K562 (cell line): ENCODE data around the gene ANP32B. TPM values are rescaled to one million over a fixed set of nuclear protein-coding genes. Genes with fewer than 3 reads are reported as not detected.

ENCODE experiments used
- CEBPB ChIP-seq: fragments of 450-650 bp; IDR thresholded peaks from 2 replicates; pipeline ENCODE4 v1.6.1; 2016; ENCODE audit warnings: missing genetic modification characterization, missing compliant biosample characterization
- CXXC5 ChIP-seq: fragments of 250-450 bp; sonication (Bioruptor Pico); IDR thresholded peaks from 2 replicates; pipeline ENCODE4 v1.8.0; 2022; ENCODE audit warnings: inconsistent platforms, mild to moderate bottlenecking, moderate library complexity
- E2F3 ChIP-seq: fragments of 250-450 bp; sonication (Bioruptor Pico); IDR thresholded peaks from 2 replicates; pipeline ENCODE4 v1.4.0; 2020; ENCODE audit warnings: mild to moderate bottlenecking
- EP400 ChIP-seq: fragments of 450-650 bp; IDR thresholded peaks from 2 replicates; pipeline ENCODE4 v1.6.1; 2017; ENCODE audit warnings: antibody characterized with exemption, mild to moderate bottlenecking, moderate library complexity
- IRF9 ChIP-seq: fragments of 450-650 bp; IDR thresholded peaks from 2 replicates; pipeline ENCODE4 v1.6.1; 2016; ENCODE audit warnings: missing biosample characterization, missing genetic modification characterization
- MAZ ChIP-seq, 2 experiments: fragments of 450-650 bp in 1 of 2; sonication (generic) in 1 of 2; formaldehyde crosslinking; IDR thresholded peaks in 1 of 2; conservative IDR thresholded peaks in 1 of 2; 2 replicates each; pipeline versions ENCODE4 v1.4.0 to v1.5.0; 2020; ENCODE audit warnings: mild to moderate bottlenecking in 1 of 2, missing genetic modification reagents in 1 of 2
- NEUROD1 ChIP-seq: fragments of 150-350 bp; IDR thresholded peaks from 2 replicates; pipeline ENCODE4 v1.6.1; 2014; ENCODE audit warnings: borderline replicate concordance, low read length, low read depth; ENCODE audit not compliant: partially characterized antibody
- POLR2AphosphoS5 ChIP-seq: IDR thresholded peaks from 2 replicates; pipeline ENCODE4 v1.6.1; 2011; ENCODE audit warnings: mild to moderate bottlenecking, low read depth, low read length, moderate library complexity; ENCODE audit not compliant: control insufficient read depth, insufficient read depth
- POLR3G ChIP-seq: IDR thresholded peaks from 2 replicates; pipeline ENCODE4 v1.6.1; 2011; ENCODE audit not compliant: insufficient read length, insufficient replicate concordance; ENCODE audit errors: extremely low read depth
- PRDM10 ChIP-seq: fragments of 450-650 bp; IDR thresholded peaks from 2 replicates; pipeline ENCODE4 v1.6.1; 2018; ENCODE audit not compliant: partially characterized antibody
- SMAD2 ChIP-seq: fragments of 150-350 bp; IDR thresholded peaks from 2 replicates; pipeline ENCODE4 v1.6.1; 2014; ENCODE audit warnings: low read depth, mild to moderate bottlenecking, low read length
- SMAD4 ChIP-seq: fragments of 250-450 bp; sonication (Bioruptor Pico); conservative IDR thresholded peaks from 2 replicates; pipeline ENCODE4 v1.8.0; 2021; ENCODE audit warnings: inconsistent platforms, mild to moderate bottlenecking, moderate library complexity
- SRSF7 ChIP-seq: fragments of 200-400 bp; formaldehyde crosslinking; optimal IDR thresholded peaks from 2 replicates; pipeline ENCODE3; 2017; ENCODE audit warnings: mild to moderate bottlenecking, low read depth, low read length
- STAT5B ChIP-seq: fragments of 250-450 bp; sonication (Bioruptor Pico); IDR thresholded peaks from 2 replicates; pipeline ENCODE4 v1.8.0; 2021; ENCODE audit warnings: mild to moderate bottlenecking, inconsistent platforms
- TCF7L2 ChIP-seq: fragments of 150-350 bp; IDR thresholded peaks from 2 replicates; pipeline ENCODE4 v1.6.1; 2016; ENCODE audit warnings: low read depth, mild to moderate bottlenecking, low read length, moderate library complexity
- U2AF2 ChIP-seq: fragments of 200-400 bp; formaldehyde crosslinking; optimal IDR thresholded peaks from 2 replicates; pipeline ENCODE3; 2017; ENCODE audit warnings: low read depth, mild to moderate bottlenecking, low read length
- ZNF41 ChIP-seq: fragments of 250-450 bp; sonication (Bioruptor Pico); conservative IDR thresholded peaks from 2 replicates; pipeline ENCODE4 v1.4.0; 2020; ENCODE audit warnings: mild to moderate bottlenecking
- ZNF583 ChIP-seq: fragments of 250-450 bp; sonication (Bioruptor Pico); IDR thresholded peaks from 2 replicates; pipeline ENCODE4 v1.4.0; 2020
- ZNF589 ChIP-seq: fragments of 200-800 bp; sonication (Bioruptor generic); IDR thresholded peaks from 2 replicates; pipeline ENCODE4 v1.6.1; 2016; ENCODE audit warnings: low read depth, missing genetic modification characterization, missing compliant biosample characterization
- polyA plus RNA-seq, 8 experiments: library from polyadenylated mRNA; depleted of rRNA in 4 of 8; stranded (reverse) in 5 of 8; unstranded in 3 of 8; fragments of >200 nt; fragmentation: Nextera tagmentation in 2 of 8; fragmentation: Illumina TruSeq in 1 of 8; extraction: Ambion mirVana in 2 of 8; extraction: Trizol in 1 of 8; gene quantifications; 2 replicates each; pipeline versions ENCODE4 v1.2.1 to v1.2.3, GENCODE V29; 2011 to 2014; ENCODE audit warnings: inconsistent platforms in 1 of 8, missing spikeins in 1 of 8
- total RNA-seq, 7 experiments: library from RNA; depleted of rRNA in 6 of 7; stranded (reverse); fragments of >200 nt in 6 of 7; fragmentation: Illumina TruSeq in 2 of 7; extraction: Trizol in 2 of 7; gene quantifications; 2 replicates each; pipeline versions ENCODE4 v1.2.1 to v1.2.3, GENCODE V29; 2011 to 2021; ENCODE audit warnings: low replicate concordance in 1 of 7
- TF ChIP-seq, protein P1 (sequence below): IDR thresholded peaks from 2 replicates; pipeline ENCODE4 v1.6.1; 2016; ENCODE audit warnings: missing genetic modification characterization, missing compliant biosample characterization

The ANP32B gene
- total and polyA plus RNA-seq, 9 of the 15 experiments (the other 6 are each of a cell fraction or from before 2014, with no cell fraction given) = 68.9 to 815 (median 141) TPM

DNA sequence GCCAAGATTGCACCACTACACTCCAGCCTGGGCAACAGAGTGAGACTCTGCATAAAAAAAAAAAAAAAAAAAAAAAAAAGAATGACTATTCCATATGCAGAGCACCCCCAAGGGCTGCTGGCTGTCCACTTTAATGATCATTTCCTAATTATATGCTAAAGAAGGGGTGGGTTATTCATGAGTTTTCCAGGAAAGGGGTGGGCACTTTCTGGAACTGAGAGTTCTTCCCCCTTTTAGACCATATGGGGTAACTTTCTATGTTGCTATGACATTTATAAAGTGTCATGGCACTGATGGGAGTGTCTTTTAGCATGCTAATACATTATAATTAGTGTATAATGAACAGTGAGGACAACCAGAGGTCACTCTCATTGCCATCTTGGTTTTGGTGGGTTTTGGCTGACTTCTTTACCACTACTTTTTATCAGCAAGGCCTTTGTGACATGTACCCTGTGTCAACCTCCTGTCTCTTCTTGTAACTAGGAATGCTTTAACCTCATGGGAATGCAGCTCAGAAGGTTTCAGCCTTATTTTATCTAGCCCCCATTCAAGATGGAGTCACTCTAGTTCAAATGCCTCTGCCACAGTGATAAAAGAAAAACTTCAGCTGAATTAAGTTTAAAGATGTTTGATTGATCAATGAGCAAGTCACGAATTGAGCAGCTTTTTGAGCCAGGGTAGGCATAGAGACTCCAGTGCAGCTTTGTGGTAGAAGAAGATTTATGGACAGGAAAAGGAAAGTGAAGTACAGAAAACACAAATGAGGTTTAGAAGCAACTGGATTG, 66.3 kb downstream of the ANP32B start (continued):
- no peak for TF ChIP-seq POLR3G
- TF ChIP-seq U2AF2 = no peak
- TF ChIP-seq EP400 = no peak
- TF ChIP-seq ZNF589 = 0 out of 2 replicates have a peak, but pooled peaks have one; percentile 52
- TF ChIP-seq PRDM10 = no peak
- TF ChIP-seq SMAD4 = peak; percentile 90
- 0 out of 2 replicates have a peak, but pooled peaks have one; percentile 60 for TF ChIP-seq E2F3 (CRISPR knock-in tag)
- no peak for TF ChIP-seq MAZ (CRISPR knock-in tag; conservative IDR thresholded peaks at IDR 0.05 in 1 of 2, IDR thresholded peaks at IDR 0.05 in 1 of 2)
- peak; percentile 60 for TF ChIP-seq CXXC5 (CRISPR knock-in tag)
- TF ChIP-seq CEBPB (tag) = no peak
- no peak for TF ChIP-seq NEUROD1
- peak; percentile 74; the same call in 1 of the 2 replicates for TF ChIP-seq ZNF583 (CRISPR knock-in tag)
- TF ChIP-seq TCF7L2 = no peak
- peak; percentile 95 for TF ChIP-seq IRF9 (tag)
- TF ChIP-seq POLR2AphosphoS5 = no peak
- TF ChIP-seq, protein P1, sequence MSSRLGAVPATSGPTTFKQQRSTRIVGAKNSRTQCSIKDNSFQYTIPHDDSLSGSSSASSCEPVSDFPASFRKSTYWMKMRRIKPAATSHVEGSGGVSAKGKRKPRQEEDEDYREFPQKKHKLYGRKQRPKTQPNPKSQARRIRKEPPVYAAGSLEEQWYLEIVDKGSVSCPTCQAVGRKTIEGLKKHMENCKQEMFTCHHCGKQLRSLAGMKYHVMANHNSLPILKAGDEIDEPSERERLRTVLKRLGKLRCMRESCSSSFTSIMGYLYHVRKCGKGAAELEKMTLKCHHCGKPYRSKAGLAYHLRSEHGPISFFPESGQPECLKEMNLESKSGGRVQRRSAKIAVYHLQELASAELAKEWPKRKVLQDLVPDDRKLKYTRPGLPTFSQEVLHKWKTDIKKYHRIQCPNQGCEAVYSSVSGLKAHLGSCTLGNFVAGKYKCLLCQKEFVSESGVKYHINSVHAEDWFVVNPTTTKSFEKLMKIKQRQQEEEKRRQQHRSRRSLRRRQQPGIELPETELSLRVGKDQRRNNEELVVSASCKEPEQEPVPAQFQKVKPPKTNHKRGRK = no peak
- TF ChIP-seq ZNF41 (CRISPR knock-in tag) = peak; percentile 75; the same call in 1 of the 2 replicates
- TF ChIP-seq SRSF7 = no peak
- TF ChIP-seq SMAD2 = no peak
- TF ChIP-seq STAT5B = peak; percentile 57; the same call in 1 of the 2 replicates
